GM23248 (cell line): Measurements from ENCODE around the gene KRT80. TPM values are rescaled to one million over a fixed set of nuclear protein-coding genes. Genes with fewer than 3 reads are reported as not detected.

Experiments used
- DNase-seq: peaks from one replicate; pipeline ENCODE4 v3.0.0-alpha.2; 2015
- H2AFZ ChIP-seq: fragments of 200-600 bp; sonication (generic); 2 replicates; pipeline ENCODE4 v1.6.1; 2016; ENCODE audit warnings: antibody characterized with exemption
- H3F3A ChIP-seq: fragments of 200-600 bp; sonication (generic); 2 replicates; pipeline ENCODE4 v1.6.1; 2016; ENCODE audit warnings: mild to moderate bottlenecking, antibody characterized with exemption, mixed run types; ENCODE audit not compliant: insufficient read depth
- H3K27ac ChIP-seq: fragments of 200-600 bp; sonication (generic); 2 replicates; pipeline ENCODE4 v1.5.1; 2016; ENCODE audit warnings: mild to moderate bottlenecking
- H3K27me3 ChIP-seq: fragments of 200-600 bp; sonication (generic); replicated peaks from 2 replicates; pipeline ENCODE4 v1.6.1; 2016; ENCODE audit warnings: mild to moderate bottlenecking; ENCODE audit not compliant: insufficient read depth
- H3K36me3 ChIP-seq: fragments of 200-600 bp; sonication (generic); 2 replicates; pipeline ENCODE4 v1.6.1; 2016; ENCODE audit warnings: low read depth, mild to moderate bottlenecking
- H3K4me1 ChIP-seq: fragments of 200-600 bp; sonication (generic); 2 replicates; pipeline ENCODE4 v1.6.1; 2016; ENCODE audit warnings: mild to moderate bottlenecking; ENCODE audit not compliant: insufficient read depth
- H3K4me2 ChIP-seq: fragments of 200-600 bp; sonication (generic); one replicate; pipeline ENCODE4 v1.6.1; 2016; ENCODE audit warnings: mild to moderate bottlenecking; ENCODE audit not compliant: unreplicated experiment
- H3K4me3 ChIP-seq: fragments of 200-600 bp; sonication (generic); 2 replicates; pipeline ENCODE4 v1.5.1; 2016; ENCODE audit warnings: mild to moderate bottlenecking
- H3K79me2 ChIP-seq: fragments of 200-600 bp; sonication (generic); 2 replicates; pipeline ENCODE4 v1.6.1; 2016; ENCODE audit warnings: mild to moderate bottlenecking; ENCODE audit not compliant: insufficient read depth
- H3K9ac ChIP-seq: fragments of 200-600 bp; sonication (generic); 2 replicates; pipeline ENCODE4 v1.6.1; 2016; ENCODE audit warnings: mild to moderate bottlenecking
- H3K9me2 ChIP-seq: fragments of 200-600 bp; sonication (generic); 2 replicates; pipeline ENCODE4 v1.6.1; 2016; ENCODE audit warnings: mixed run types, mild to moderate bottlenecking, moderate library complexity; ENCODE audit not compliant: insufficient read depth
- H3K9me3 ChIP-seq: fragments of 200-600 bp; sonication (generic); one replicate; pipeline ENCODE4 v1.6.1; 2017; ENCODE audit warnings: low read depth
- H4K20me1 ChIP-seq: fragments of 200-600 bp; sonication (generic); 2 replicates; pipeline ENCODE4 v1.6.0; 2016; ENCODE audit not compliant: insufficient read depth
- EZH2 ChIP-seq: fragments of 200-600 bp; sonication (generic); IDR thresholded peaks from 2 replicates; pipeline ENCODE4 v1.6.1; 2018; ENCODE audit warnings: antibody characterized with exemption, mild to moderate bottlenecking; ENCODE audit not compliant: insufficient read depth, poor library complexity, severe bottlenecking
- EZH2phosphoT487 ChIP-seq: fragments of 200-600 bp; sonication (generic); IDR thresholded peaks from 2 replicates; pipeline ENCODE4 v1.6.1; 2018; ENCODE audit warnings: antibody characterized with exemption, moderate library complexity, mild to moderate bottlenecking, low read depth; ENCODE audit not compliant: insufficient read depth
- WGBS, 2 experiments: methylation state at CpG; one replicate each; pipeline ENCODE4 v1.1.6; 2015 to 2017; ENCODE audit warnings: low lambda C conversion rate in 2 of 2, low coverage in 1 of 2; ENCODE audit errors: missing lambda C conversion rate in 2 of 2; 5-methylcytosine and 5-hydroxymethylcytosine counted together
- in situ Hi-C: fragments of 300-500 bp; cut with MboI; formaldehyde crosslinking; loops from 2 replicates; pipeline ENCODE4 v1.15.0; 2020
- polyA plus RNA-seq: library from polyadenylated mRNA; unstranded; fragments of >200 nt; fragmentation: Nextera tagmentation; extraction: Ambion mirVana; gene quantifications from 2 replicates; pipeline ENCODE4 v1.2.1, GENCODE V29; 2016
- total RNA-seq: library from RNA; depleted of rRNA; stranded (reverse); fragments of >200 nt; shearing (Covaris generic); gene quantifications from 2 replicates; pipeline ENCODE4 v1.2.3, GENCODE V29; 2014

KRT80 gene
- total and polyA plus RNA-seq, 2 experiments from 2014 or later: 0.65 to 1.3 TPM

DNA sequence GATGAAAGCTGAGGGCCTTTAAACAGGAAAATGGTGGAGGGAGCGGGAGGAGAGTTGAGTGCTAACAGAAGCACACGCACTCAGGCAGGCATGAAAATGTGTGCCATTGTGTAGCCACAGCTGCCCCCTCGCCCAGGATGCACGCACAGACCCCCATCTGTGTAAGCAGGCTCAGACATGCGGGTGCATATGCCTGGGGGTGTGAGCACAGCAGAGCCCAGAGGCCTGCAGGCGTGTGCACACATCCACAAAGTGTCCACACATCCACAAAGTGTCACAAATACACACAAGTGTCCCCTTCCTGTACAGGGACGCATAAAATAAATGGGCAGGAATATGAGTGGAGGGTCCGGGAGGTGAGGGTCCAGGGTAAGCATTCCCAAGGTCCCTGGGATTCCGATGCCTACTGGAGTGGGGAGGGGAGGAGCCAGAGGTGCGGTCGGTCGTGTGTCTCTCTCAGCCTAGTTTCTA lies 40.4 kb upstream of the KRT80 start:
- WGBS, 2 experiments: 78 to 79% methylated on average over 11 to 12 of the region's 12 CpGs
- no peak overlapping the region for H3K4me2 ChIP-seq
- no peak overlapping the region for H3K27ac ChIP-seq

DNA sequence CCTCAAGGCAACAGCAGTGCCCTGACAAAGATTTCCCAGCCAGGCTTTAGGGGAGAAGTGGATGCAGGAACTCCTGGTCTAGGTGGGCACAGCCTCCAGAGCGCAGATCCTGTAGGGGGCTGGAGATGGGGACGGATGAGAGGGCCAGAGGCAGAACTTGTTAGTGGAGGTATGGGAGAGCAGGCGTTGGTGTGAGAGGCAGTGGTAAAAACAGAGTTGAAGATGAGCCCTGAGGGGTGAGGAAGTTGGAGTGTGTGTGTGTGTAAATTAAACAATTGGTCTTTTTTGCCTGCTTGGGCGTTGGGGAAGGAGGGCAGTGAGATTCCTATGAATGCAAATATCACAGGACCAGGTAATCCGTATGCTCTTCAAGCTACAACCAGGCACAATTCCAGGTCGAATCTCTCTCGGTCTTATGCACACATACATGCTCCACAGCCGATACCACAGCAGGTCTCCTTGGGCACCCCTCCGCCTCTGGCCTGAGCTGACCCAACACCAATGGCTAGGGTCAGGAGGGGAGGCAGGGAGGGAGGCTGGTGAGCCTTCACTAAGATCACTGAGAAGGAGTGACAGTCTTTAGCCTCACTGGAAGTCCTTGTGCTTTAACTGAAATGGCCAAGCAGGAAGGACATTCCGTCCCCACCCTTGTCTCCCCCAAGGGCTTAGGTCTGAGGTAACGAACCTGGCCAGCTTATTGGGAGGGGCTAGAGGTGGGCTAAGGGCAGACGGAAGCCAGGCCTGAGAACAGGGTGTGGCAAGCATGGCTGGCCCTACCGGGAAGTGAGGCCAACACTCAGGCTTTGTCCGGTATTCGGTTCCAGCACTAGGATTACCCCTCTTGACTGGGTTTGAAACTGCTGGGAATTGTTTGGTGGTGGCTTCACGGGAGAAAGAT lies 39.7 kb upstream of the KRT80 start:
- peaks cover 5% of the 10 kb centered on the region; the same call in 1 of the 2 replicates for H3F3A ChIP-seq
- H3K27me3 ChIP-seq: no peaks in the 10 kb centered on the region
- peak overlapping the region; percentile 69 for H3K9ac ChIP-seq
- H2AFZ ChIP-seq: no peak overlapping the region
- in situ Hi-C loops: no loop called here
- H3K4me2 ChIP-seq: peak overlapping the region; percentile 57
- H3K9me2 ChIP-seq: no peaks in the 10 kb centered on the region
- no peak for DNase-seq
- peak overlapping the region; percentile 89 for H3K27ac ChIP-seq
- no peaks in the 10 kb centered on the region for H3K9me3 ChIP-seq
- no peaks in the 10 kb centered on the region for H3K79me2 ChIP-seq
- no peaks in the 10 kb centered on the region for H3K36me3 ChIP-seq
- TF ChIP-seq EZH2 (no peak), EZH2phosphoT487 (no peak)
- peaks cover 38% of the 10 kb centered on the region for H3K4me1 ChIP-seq
- no peak overlapping the region for H3K4me3 ChIP-seq
- 78 to 82% methylated on average over 16 of the region's 16 CpGs for WGBS, 2 experiments
- H4K20me1 ChIP-seq: no peaks in the 10 kb centered on the region

More for the DNA sequence above, 40.4 kb upstream of the KRT80 start:
- H3K4me1 ChIP-seq: peaks cover 38% of the 10 kb centered on the region
- no peaks in the 10 kb centered on the region for H3K36me3 ChIP-seq
- DNase-seq: no peak
- no peaks in the 10 kb centered on the region for H3K9me2 ChIP-seq
- no peaks in the 10 kb centered on the region for H3K27me3 ChIP-seq
- no peaks in the 10 kb centered on the region for H3K79me2 ChIP-seq
- H2AFZ ChIP-seq: 0 out of 2 replicates have a peak overlapping the region, but pooled peaks have one; percentile 27
- H3K9ac ChIP-seq: no peak overlapping the region
- in situ Hi-C loops: no loop called here
- TF ChIP-seq EZH2 (no peak), EZH2phosphoT487 (no peak)
- H3K4me3 ChIP-seq: no peak overlapping the region
- peaks cover 5% of the 10 kb centered on the region; the same call in 1 of the 2 replicates for H3F3A ChIP-seq
- H4K20me1 ChIP-seq: no peaks in the 10 kb centered on the region
- no peaks in the 10 kb centered on the region for H3K9me3 ChIP-seq

DNA sequence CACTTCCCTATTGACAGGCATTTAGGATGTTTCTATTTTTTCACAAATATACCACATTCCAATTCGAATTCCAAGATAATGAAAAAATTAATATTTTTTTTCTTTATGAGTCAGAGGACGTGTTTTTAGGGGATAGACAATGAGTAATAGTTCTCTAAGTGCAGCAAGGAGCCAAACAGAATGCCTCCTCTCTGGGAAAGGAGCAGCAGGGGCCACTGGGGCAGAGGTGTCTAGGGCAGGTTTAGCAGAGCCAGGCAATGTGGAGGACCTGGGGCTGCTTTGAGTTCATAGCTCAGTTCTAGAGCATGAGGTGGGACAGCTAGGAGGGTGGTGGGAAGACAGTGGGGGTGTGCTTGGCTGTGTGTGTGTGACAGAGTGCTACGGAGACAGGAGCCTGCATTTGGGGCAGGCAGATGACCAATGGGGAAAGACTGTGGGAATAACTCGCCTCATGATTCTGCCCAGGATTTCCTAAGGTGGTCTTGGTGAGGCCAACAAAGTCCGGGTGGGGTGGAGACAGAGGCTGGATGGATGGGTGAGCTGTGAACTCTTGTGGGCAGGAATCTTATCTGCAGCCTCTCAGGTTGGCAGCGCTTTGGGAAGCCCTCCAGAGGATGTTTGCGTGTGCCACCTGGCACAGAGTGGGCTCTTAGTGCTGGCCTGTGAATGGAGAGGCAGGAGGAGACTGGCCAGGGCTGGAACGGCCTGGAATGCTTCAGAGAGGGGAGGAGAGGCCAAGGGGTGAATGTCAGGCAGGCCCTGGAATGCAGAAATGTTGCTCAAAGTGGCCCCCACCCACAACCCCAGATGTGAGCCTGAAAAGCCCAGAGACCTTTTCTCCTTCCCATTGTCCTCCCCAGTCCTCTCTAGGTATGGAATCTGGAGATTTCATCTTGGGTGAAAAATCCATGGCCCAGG lies 38.8 kb upstream of the KRT80 start:
- Histone ChIP-seq H3K4me3 (peak overlapping the region; percentile 14; the same call in 1 of the 2 replicates), H3K36me3 (no peaks in the 10 kb centered on the region), H3F3A (peaks cover 5% of the 10 kb centered on the region; the same call in 1 of the 2 replicates), H3K27me3 (no peaks in the 10 kb centered on the region), H3K79me2 (no peaks in the 10 kb centered on the region), H3K9me3 (no peaks in the 10 kb centered on the region), H4K20me1 (no peaks in the 10 kb centered on the region), H3K27ac (peak overlapping the region; percentile 89), H3K4me2 (peak overlapping the region; percentile 57), H3K9ac (peak overlapping the region; percentile 69), H3K4me1 (peaks cover 35% of the 10 kb centered on the region), H2AFZ (no peak overlapping the region), H3K9me2 (no peaks in the 10 kb centered on the region)
- DNase-seq: peak; percentile 90
- 19 to 20% methylated on average over 8 of the region's 8 CpGs for WGBS, 2 experiments
- TF ChIP-seq EZH2phosphoT487 (no peak), EZH2 (no peak)
- in situ Hi-C loops: no loop called here

DNA sequence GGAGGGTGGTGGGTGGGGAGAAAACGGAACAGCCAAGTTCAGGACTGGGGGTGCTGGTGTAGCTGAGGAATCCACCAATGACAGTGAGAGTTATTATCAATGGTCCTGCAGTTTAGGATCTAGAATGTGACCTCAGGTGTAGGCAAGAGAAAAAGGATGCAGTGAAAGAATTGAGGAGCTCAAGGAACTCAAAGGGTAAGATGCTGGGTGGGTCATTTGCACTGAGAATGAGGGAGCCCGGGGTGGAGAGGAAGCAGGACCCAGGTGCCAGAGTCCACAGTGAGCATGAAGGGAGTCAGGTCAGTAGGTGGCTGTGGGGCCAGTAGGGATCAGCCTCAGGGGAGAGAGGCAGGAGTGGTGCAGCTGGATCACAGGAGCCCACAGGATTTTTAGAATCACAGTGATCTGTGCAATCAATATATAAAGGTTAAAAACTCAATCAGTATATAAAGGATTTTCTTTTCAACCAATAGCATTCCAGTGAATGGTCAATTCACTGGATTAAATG lies 38.1 kb upstream of the KRT80 start:
- 0 out of 2 replicates have a peak overlapping the region, but pooled peaks have one; percentile 7 for H3K9ac ChIP-seq
- DNase-seq: no peak
- H3K4me2 ChIP-seq: peak overlapping the region; percentile 57
- no peaks in the 10 kb centered on the region for H3K9me2 ChIP-seq
- H3K27me3 ChIP-seq: no peaks in the 10 kb centered on the region
- H3K9me3 ChIP-seq: no peaks in the 10 kb centered on the region
- no peaks in the 10 kb centered on the region for H3K36me3 ChIP-seq
- H3K4me3 ChIP-seq: 0 out of 2 replicates have a peak overlapping the region, but pooled peaks have one; percentile 14
- H3K4me1 ChIP-seq: peaks cover 30% of the 10 kb centered on the region
- peak overlapping the region; percentile 89 for H3K27ac ChIP-seq
- no peak overlapping the region for H2AFZ ChIP-seq
- in situ Hi-C loops: no loop called here
- H4K20me1 ChIP-seq: no peaks in the 10 kb centered on the region
- TF ChIP-seq EZH2phosphoT487 (no peak), EZH2 (no peak)
- H3F3A ChIP-seq: peaks cover 5% of the 10 kb centered on the region; the same call in 1 of the 2 replicates
- H3K79me2 ChIP-seq: no peaks in the 10 kb centered on the region
- WGBS, 2 experiments: 91 to 92% methylated on average over 2 of the region's 2 CpGs
